CD4-positive, alpha-beta T cell treated with Interleukin-15 for 4 hours (primary cell): ENCODE results near the gene EYA4.

Experiments used
- DNase-seq: peaks from one replicate; pipeline ENCODE4 v3.0.0-alpha.2; 2020; ENCODE audit warnings: low spot score

Gene EYA4

GRCh38 chr6:133289733-133290306, 48.7 kb downstream of the EYA4 start:
- DNase-seq, result no peak

DNA sequence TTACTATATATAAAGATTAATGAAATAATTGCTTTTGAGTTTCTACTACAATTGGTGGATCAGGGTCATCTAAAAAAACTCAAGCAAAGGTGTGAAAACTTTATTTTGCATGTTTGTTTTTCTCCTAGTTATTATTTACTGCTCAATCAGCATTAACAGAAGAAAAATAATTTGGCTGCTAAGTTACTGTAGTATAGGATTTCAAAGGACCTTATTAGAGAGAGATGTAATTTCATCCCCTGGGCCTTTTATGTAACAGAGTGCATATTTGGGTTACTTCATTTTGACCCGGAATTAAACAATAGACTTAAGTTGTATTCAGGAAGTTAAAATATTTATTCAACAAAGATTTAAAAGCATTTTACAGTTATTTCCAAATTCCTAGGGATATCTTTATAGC, 49.8 kb downstream of the EYA4 start:
- no peak for DNase-seq

GRCh38 chr6:133291671-133292070, 50.5 kb downstream of the EYA4 start:
- DNase-seq, result no peak

- no peak for DNase-seq
Measured at GRCh38 chr6:133297657-133298056, 56.5 kb downstream of the EYA4 start.

GRCh38 chr6:133298335-133298734, 57.2 kb downstream of the EYA4 start:
- DNase-seq, result no peak

DNA sequence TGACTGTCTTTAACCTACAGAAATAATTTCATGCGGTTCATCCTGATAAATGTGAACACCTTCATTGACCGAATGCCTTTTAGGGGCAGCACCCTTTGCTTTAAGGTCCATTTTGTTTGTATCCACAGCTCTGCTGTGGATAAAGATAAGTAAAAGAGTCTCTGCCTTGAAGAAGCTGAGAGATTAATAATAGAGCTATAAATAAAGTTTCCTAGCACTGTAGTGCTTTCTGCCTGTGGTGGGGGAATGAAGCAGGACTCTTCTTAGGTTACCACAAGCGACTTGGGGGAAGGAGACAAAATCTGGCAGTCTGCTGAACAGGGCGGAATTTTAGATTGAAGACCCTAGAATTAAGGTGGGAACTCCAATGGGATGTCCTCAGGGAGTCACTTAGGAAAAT, 57.6 kb downstream of the EYA4 start:
- no peak for DNase-seq

GRCh38 chr6:133300896-133301295, 59.7 kb downstream of the EYA4 start:
- DNase-seq, result no peak

DNA sequence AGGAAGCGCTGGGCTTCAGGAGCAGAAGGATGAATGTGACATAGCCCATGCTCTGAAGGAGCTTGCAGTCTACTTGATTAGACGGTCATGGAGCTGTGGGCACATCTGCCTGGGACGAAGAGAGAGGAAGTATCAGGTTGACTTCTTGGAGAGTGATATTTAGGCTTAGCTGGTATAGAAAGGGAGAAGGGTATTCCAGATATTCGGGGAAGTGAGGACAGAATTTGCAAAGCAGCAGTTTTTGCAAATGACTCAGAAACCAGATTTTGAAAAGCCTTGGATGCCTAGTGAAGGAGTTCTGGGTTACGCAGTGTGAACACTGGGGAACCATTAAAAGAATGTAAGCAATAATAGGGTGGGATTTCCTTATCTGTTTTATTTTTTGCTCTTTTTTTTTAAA, 60.7 kb downstream of the EYA4 start:
- DNase-seq, result no peak

- no peak for DNase-seq
Measured at GRCh38 chr6:133306931-133307330, 65.8 kb downstream of the EYA4 start.

- DNase-seq, result no peak
Measured at GRCh38 chr6:133309579-133309978, 68.4 kb downstream of the EYA4 start.

GRCh38 chr6:133312006-133312405, 70.8 kb downstream of the EYA4 start:
- no peak for DNase-seq

GRCh38 chr6:133313068-133313467, 71.9 kb downstream of the EYA4 start:
- DNase-seq, result no peak

GRCh38 chr6:133314947-133315346, 73.8 kb downstream of the EYA4 start:
- DNase-seq, result no peak

- DNase-seq, result no peak
Measured at GRCh38 chr6:133315811-133316210, 74.7 kb downstream of the EYA4 start.

- no peak for DNase-seq
Measured at GRCh38 chr6:133317704-133318103, 76.5 kb downstream of the EYA4 start.

GRCh38 chr6:133326584-133326983, 85.4 kb downstream of the EYA4 start:
- no peak for DNase-seq

DNA sequence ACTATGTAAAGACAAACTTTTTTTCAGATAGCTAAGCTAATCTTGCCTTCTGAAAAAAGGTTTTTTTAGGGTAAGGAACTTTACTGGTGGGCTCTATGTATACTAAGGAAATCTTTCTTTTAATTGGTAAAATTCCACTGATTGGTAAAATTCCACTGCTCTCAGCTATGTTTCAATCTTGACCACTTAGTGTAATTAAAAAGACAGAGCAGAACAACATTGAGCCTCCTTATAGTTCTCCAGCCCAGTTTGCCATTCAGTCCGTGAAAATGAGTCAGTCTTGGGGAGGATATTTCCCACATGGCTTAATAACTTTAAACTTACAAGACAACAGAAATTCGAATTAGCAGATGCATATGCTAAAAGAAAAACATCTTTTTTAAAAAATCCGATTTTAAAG, 92.7 kb downstream of the EYA4 start:
- DNase-seq, result no peak

DNA sequence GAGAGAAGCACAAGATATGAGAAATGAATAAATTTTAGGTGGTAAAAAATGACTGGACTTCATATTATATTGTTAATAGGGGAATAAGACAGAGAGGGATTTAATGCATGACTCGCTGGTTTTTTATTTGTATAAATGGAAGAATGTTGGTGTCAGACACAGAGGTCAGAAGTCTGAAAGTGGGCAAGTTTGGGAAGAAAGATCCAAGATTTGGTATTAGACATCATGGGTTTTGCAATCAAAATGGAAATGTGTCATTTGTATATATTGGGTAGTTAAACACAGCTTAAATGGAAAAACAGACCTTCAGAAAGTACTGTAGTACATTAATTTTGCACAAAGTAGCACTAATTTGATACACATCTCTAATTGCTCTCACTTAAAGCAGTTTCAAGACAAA, 96.2 kb downstream of the EYA4 start:
- DNase-seq, result no peak

GRCh38 chr6:133339543-133340384, 98.6 kb downstream of the EYA4 start:
- DNase-seq, result no peak

DNA sequence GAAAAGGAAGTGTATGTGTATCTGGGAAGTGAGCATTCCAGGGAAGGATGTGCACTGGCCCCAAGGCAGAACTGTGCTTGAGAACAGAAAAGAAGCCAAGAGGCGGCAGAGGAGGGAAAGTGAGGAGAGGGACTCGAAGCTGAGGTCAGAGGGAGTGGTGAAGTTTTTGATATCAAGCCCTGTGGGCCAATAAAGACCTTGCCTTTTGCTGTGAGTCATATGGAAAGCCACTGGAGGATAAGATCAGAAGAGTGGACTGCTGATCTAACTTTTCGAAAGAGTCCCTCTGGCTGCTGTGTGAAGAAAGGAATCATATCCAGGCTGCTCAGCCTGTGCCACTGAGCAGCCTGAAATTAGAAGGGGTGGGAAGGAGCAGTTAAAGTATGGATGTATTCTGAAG, 99.4 kb downstream of the EYA4 start:
- no peak for DNase-seq

DNA sequence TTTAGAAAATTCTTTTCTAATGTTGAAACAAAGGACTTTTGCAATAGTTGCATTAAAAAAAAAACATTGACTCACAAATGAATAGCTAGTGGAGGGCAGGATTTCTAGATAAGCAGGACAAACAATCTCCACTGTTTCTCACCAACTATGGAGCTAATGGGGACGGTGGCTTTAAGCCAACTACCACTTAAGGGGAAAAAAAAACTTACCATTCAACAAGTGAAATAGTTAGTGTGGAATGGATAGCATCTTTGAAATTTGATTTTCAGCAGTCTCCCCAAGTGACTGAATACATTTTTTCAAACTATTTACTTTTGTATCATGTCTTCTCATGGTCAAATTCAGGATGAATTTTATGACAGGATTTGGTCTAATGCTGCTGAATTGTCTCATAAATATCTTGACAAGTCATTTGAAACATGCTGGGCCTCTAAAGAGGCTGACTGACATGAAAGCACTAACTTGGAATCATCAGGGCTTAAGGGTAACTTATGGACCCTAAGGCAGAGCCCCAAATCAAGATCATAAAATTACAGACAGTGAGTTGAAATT, 100.5 kb downstream of the EYA4 start:
- no peak for DNase-seq

DNA sequence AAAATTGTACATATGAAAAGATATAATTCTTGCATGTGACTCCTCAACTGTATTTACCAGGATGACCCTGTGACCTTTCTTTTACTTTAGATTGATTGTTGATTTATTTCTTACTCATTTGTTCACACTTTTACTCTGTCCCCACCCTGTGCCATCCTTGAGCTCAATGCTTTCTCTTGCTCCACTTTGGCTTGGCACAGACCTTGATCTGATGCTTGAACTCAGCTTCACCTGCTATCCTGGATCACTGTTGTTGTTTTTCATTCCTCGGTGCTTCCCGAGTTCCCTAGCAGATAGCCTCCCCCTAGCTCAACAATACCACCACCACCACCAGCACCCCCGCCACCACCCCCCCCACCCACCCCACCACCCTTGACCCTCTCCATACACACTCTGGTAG, 102.1 kb downstream of the EYA4 start:
- DNase-seq, result no peak

DNA sequence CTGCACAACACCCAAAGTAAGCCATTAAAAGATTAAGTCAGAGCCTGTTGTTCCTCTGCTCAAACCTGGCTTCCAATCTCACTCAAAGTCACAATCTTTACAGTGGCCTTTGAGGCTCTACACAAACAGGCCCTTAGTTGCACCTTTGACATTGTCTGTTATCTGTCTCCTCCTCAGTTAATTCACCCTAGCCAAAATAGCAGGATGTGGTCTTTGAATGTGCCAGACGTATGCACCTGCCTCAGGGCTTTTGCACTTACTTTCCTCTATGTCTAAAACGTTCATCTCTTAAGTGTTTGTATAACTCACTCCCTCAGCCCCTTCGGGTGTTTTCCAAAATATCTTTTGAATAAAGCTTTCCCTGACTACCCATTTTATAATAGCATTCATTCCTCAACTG, 107.7 kb downstream of the EYA4 start:
- no peak for DNase-seq

DNA sequence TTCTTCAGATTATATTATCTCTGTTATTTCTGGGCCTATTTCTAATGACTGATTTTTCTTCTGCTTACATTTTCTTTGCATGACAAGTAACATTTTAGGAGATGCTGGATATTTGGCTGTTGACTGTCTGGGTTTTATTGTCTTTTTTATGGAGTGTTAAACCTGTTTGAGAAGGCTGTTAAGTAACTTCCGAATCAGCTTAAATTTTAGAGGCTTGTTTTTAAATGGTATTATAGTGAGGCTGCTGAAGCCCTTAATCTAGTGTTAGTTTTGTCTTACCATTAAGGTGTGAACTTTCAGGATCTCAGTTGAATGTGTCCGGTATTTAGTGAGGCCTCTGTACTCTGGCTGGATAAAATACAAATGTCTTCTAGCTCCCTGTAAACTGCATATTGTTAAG, 109.8 kb downstream of the EYA4 start:
- DNase-seq, result no peak
